NT2/D1 (cell line): ENCODE results near the gene NOVA1.
A peak's percentile ranks its signal among the peaks of the same experiment; 100 is the strongest.

Experiments
- DNase-seq: peaks from one replicate; pipeline ENCODE4 v3.0.0-alpha.2; 2011; ENCODE audit warnings: low read depth, low spot score
- H3K27me3 ChIP-seq: 2 replicates; pipeline ENCODE4 v1.6.0; 2011; ENCODE audit warnings: mild to moderate bottlenecking; ENCODE audit not compliant: insufficient read length, insufficient read depth
- H3K36me3 ChIP-seq: 2 replicates; pipeline ENCODE4 v1.6.1; 2011; ENCODE audit warnings: mild to moderate bottlenecking, low read length, mixed read lengths; ENCODE audit not compliant: insufficient read depth, insufficient read length
- H3K4me1 ChIP-seq: 2 replicates; pipeline ENCODE4 v1.5.1; 2011; ENCODE audit not compliant: insufficient read depth, insufficient read length
- H3K4me3 ChIP-seq: 2 replicates; pipeline ENCODE4 v1.5.1; 2011; ENCODE audit warnings: low read depth; ENCODE audit not compliant: insufficient read length
- H3K9ac ChIP-seq: 2 replicates; pipeline ENCODE4 v1.6.0; 2011; ENCODE audit warnings: low read depth; ENCODE audit not compliant: insufficient read length
- H3K9me3 ChIP-seq: 2 replicates; pipeline ENCODE4 v1.5.1; 2011; ENCODE audit warnings: mild to moderate bottlenecking, low read length; ENCODE audit not compliant: insufficient read depth
- SUZ12 ChIP-seq: IDR thresholded peaks from 2 replicates; pipeline ENCODE4 v1.6.1; 2011; ENCODE audit not compliant: insufficient read length, insufficient read depth; ENCODE audit errors: extremely low read depth
- YY1 ChIP-seq: IDR thresholded peaks from 2 replicates; pipeline ENCODE4 v1.6.1; 2011; ENCODE audit not compliant: insufficient read length, insufficient read depth
- ZNF274 ChIP-seq: IDR thresholded peaks from 2 replicates; pipeline ENCODE4 v1.6.1; 2011; ENCODE audit warnings: mild to moderate bottlenecking, low read depth, low read length

NOVA1 gene

GRCh38 chr14:26444822-26445221 lies 153.0 kb downstream of the NOVA1 start:
- Histone ChIP-seq H3K36me3 (no peaks in the 10 kb centered on the region), H3K4me1 (no peaks in the 10 kb centered on the region), H3K27me3 (no peaks in the 10 kb centered on the region), H3K4me3 (no peak overlapping the region), H3K9me3 (no peaks in the 10 kb centered on the region), H3K9ac (no peak overlapping the region)
- DNase-seq: peak; percentile 1
- no peak for TF ChIP-seq SUZ12
- no peak for TF ChIP-seq ZNF274
- TF ChIP-seq YY1: no peak

GRCh38 chr14:26443654-26444053 lies 154.2 kb downstream of the NOVA1 start:
- no peaks in the 10 kb centered on the region for H3K9me3 ChIP-seq
- H3K36me3 ChIP-seq: no peaks in the 10 kb centered on the region
- no peak overlapping the region for H3K4me3 ChIP-seq
- no peak overlapping the region for H3K9ac ChIP-seq
- no peaks in the 10 kb centered on the region for H3K4me1 ChIP-seq
- TF ChIP-seq SUZ12 (no peak), ZNF274 (no peak), YY1 (no peak)
- no peaks in the 10 kb centered on the region for H3K27me3 ChIP-seq
- DNase-seq: no peak

- TF ChIP-seq SUZ12 (no peak), ZNF274 (no peak), YY1 (no peak)
- H3K9ac ChIP-seq: no peak overlapping the region
Measured at GRCh38 chr14:26429205-26429604, 168.6 kb downstream of the NOVA1 start.

GRCh38 chr14:26427097-26427496 lies 170.7 kb downstream of the NOVA1 start:
- H3K4me3 ChIP-seq: no peak overlapping the region
- H3K9ac ChIP-seq: no peak overlapping the region
- H3K4me1 ChIP-seq: no peaks in the 10 kb centered on the region
- H3K27me3 ChIP-seq: no peaks in the 10 kb centered on the region
- H3K9me3 ChIP-seq: no peaks in the 10 kb centered on the region
- H3K36me3 ChIP-seq: no peaks in the 10 kb centered on the region
- TF ChIP-seq ZNF274 (no peak), SUZ12 (no peak), YY1 (no peak)
- no peak for DNase-seq

More at GRCh38 chr14:26429205-26429604, 168.6 kb downstream of the NOVA1 start:
- DNase-seq: no peak
- H3K36me3 ChIP-seq: no peaks in the 10 kb centered on the region
- H3K27me3 ChIP-seq: no peaks in the 10 kb centered on the region
- H3K9me3 ChIP-seq: no peaks in the 10 kb centered on the region
- H3K4me3 ChIP-seq: no peak overlapping the region
- H3K4me1 ChIP-seq: no peaks in the 10 kb centered on the region

- Histone ChIP-seq H3K4me3 (no peak overlapping the region), H3K36me3 (no peaks in the 10 kb centered on the region), H3K4me1 (no peaks in the 10 kb centered on the region), H3K27me3 (no peaks in the 10 kb centered on the region), H3K9me3 (no peaks in the 10 kb centered on the region), H3K9ac (no peak overlapping the region)
- no peak for DNase-seq
- TF ChIP-seq SUZ12 (no peak), YY1 (no peak), ZNF274 (no peak)
Measured at GRCh38 chr14:26424537-26424936, 173.3 kb downstream of the NOVA1 start.

- H3K4me1 ChIP-seq: no peaks in the 10 kb centered on the region
- no peaks in the 10 kb centered on the region for H3K27me3 ChIP-seq
- H3K4me3 ChIP-seq: no peak overlapping the region
- no peak overlapping the region for H3K9ac ChIP-seq
- DNase-seq: no peak
- TF ChIP-seq YY1 (no peak), SUZ12 (no peak), ZNF274 (no peak)
- no peaks in the 10 kb centered on the region for H3K36me3 ChIP-seq
- H3K9me3 ChIP-seq: no peaks in the 10 kb centered on the region
Measured at GRCh38 chr14:26415618-26416123, 182.2 kb downstream of the NOVA1 start.

GRCh38 chr14:26414926-26415325 lies 182.9 kb downstream of the NOVA1 start:
- no peaks in the 10 kb centered on the region for H3K9me3 ChIP-seq

GRCh38 chr14:26414103-26414502 lies 183.7 kb downstream of the NOVA1 start:
- no peaks in the 10 kb centered on the region for H3K9me3 ChIP-seq
- H3K4me1 ChIP-seq: no peaks in the 10 kb centered on the region
- H3K4me3 ChIP-seq: no peak overlapping the region
- no peak overlapping the region for H3K9ac ChIP-seq
- H3K27me3 ChIP-seq: no peaks in the 10 kb centered on the region
- no peak for DNase-seq
- no peak for TF ChIP-seq SUZ12
- no peak for TF ChIP-seq YY1
- TF ChIP-seq ZNF274: no peak
- no peaks in the 10 kb centered on the region for H3K36me3 ChIP-seq

More at GRCh38 chr14:26414926-26415325, 182.9 kb downstream of the NOVA1 start:
- Histone ChIP-seq H3K4me1 (no peaks in the 10 kb centered on the region), H3K4me3 (no peak overlapping the region), H3K36me3 (no peaks in the 10 kb centered on the region), H3K27me3 (no peaks in the 10 kb centered on the region), H3K9ac (no peak overlapping the region)
- TF ChIP-seq ZNF274: no peak
- no peak for TF ChIP-seq SUZ12
- no peak for TF ChIP-seq YY1
- DNase-seq: no peak
